Cortex of kidney (tissue), 1 donor: ENCODE measurements around the gene UVSSA.

Source experiments
- DNase-seq: peaks from one replicate; lab custom pipeline; 2025; lab: John Stamatoyannopoulos, UW

The UVSSA gene

DNA sequence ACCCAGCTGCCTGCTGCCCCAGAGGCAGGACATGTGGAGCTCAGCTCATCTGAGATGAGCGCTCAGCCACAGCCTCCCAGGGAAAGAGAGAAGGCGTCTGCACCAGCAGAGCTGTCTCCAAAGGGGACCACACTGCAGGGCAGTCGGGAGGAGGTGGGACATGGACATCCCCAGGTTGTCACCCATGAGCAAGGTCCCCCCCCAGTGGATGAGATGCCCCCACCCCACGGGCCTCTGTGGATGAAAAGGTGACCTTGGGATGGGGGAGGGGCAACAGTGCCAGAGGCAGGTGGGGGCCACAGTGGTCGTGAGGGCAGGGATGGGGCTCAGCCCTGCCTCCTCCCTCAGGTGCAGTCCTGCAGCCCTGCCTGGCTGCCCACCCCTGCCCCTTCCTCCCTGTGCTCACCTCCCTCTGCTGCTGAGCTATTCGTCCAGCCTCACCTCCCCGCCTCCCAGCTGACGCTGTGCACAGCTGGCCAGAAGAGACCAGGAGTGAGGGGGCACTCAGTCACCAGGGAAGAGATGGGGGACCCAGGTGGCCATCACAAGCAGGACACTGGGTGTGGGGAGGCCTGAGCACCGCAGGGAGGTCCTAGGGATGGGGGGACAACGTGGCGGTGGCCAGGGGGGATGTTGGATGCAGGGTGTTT lies 49.9 kb downstream of the UVSSA start:
- DNase-seq: no peak

DNA sequence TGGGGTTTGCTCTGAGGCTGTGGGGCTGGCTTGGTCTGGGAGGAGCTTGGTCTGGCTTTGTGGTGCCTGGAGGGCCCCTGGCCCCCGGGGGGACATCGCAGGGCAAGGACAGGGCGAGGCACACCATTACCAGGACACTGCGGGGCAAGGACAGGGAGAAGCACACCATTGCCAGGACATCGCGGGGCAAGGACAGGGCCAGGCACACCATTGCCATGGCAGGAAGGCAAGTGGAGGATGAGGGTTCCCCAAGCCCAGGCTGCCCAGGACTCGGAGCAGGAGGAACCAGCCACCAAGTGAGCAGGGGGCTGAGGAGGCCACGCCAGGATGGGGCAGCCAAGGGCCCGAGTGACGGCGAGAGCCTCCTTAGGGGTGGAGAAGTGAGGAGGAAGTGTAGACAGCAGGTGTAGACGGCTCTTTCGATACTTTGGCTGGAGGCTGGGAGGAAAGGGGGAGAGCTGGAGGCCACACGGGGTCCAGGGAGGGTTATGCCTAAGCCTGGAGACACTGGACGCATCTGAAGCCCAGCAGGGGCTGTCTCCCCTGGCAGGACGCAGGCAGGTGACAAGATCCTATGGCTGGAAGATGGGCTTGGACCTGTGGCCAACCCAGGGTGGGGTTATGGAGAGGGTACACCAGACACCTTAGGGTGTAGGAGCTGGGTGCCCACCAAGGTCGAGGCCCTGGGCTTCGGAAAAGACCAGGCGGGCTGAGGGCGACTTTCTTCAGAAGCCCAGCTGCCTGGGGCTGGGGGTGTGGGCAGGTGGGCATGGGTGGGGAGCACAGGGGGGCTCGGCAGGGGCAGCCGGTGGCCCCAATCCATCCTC lies 51.9 kb downstream of the UVSSA start:
- DNase-seq: no peak

DNA sequence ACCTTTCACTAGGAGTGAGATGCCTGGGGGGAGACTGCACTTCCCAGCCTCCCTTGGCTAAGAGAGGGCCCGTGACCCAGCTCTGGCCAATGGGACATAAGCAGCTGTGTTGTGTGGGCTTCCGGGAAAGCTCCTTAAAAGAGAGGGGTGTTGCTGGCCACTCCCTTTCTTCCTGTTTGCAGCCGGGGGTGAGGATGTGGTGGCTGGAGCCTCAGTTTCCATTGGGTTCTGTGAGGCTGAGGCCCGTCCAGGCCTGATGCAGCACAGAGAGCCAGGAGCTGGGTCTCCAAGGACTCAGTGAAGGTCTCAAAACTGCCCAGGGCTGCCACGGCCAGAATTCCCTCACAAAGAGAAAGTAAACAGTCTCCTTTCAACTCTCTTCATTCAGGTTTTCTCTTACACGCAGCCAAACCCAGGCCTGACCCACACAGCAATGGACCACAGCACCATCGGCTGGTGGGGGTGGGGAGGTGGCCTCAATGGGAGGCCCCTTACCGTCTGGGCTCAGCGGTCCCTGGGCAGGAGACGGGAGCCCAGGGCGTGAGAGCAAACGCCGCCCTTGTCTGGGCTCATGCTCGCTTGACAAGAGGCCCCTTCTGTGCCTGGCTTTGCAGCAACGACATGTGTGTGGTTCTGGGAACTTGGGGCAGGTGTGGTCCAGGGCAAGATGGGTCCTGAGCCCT lies 52.6 kb downstream of the UVSSA start:
- no peak for DNase-seq

DNA sequence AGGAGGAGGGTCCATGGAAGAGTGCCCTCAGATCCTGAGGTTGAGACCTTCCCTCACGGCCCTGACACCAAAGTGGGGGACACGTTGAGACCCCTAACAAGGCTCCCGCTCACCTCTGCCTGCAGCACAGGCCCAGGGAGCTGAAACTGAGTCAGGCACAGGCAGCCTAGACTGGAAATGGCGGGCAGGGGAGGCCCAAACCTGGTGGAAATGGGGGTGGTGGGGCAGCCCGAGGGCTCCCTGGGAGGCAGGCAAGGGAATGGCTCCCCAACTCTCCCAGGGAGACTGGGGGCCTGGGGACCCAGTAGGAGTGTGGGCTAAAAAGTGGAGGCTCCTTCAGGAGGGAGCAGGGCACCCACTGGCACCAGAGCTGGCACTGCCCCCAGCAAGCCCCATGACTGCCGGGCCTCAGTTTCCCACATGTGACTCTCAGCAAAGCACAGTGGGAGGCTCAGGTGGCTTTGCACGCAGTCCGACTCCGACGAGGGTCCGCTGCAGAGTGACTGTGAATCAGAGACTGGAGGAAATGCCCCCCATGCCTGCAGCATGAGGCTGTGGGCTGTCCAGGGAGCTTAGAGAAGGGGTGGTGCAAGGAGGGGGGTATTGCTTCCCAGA lies 53.3 kb downstream of the UVSSA start:
- no peak for DNase-seq

DNA sequence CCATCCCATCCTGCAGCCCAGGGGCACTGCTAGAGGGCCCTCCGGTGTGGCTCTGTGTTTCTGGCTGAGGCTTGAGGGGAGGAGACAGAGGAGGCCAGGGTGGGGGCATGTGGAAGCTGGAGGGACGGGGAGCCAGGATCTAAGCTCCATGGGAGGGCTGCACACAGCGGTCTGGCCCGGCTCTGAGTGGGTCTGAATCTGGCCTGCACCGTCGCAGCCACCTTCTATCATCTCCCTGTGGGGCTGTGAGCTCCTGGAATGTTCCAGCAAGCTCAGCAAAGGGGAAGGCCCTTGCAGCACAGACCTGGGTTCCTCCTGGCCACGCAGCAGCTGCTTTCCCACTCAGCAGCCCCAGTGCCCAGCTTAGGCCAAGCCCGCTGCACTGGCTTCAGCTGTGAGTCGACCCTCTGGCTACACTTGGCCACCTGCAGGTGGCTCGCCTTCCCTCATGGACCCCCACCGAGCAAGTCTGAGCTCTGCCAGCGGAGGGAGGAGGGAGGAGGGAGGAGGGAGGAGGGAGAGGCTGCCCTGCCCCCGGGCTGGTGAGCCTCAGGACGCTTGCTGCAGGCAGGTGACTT lies 53.9 kb downstream of the UVSSA start:
- DNase-seq: no peak

DNA sequence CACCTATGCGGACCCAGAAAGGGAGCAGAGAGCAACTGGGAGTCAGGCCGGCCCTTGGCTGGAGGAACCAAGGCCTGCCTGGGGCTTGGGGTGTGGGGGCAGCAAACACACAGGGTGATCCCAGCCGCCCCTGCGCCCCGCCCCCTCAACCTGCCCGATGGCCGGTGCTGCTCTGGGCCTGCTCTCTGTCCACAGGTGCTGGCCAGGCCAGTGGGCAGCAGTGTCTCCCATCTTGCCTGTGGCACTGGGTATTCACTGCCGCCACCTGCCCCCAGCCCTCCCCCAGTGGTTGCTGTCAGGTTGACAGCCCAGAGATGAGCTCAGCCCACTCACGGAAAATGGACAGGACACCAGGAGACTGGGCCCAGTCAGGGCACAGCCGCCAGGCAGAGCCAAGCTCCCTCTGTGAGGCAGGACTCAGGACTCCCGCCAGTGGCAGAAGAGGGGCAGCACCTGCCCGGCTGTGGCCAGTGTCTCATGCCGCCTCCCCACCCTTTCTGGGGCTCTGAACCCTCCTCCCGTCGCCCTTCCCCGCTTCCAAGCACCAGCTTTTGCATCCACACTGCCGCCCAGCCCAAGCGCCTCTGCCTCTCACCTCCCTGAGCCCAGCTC lies 54.5 kb downstream of the UVSSA start:
- DNase-seq: no peak

DNA sequence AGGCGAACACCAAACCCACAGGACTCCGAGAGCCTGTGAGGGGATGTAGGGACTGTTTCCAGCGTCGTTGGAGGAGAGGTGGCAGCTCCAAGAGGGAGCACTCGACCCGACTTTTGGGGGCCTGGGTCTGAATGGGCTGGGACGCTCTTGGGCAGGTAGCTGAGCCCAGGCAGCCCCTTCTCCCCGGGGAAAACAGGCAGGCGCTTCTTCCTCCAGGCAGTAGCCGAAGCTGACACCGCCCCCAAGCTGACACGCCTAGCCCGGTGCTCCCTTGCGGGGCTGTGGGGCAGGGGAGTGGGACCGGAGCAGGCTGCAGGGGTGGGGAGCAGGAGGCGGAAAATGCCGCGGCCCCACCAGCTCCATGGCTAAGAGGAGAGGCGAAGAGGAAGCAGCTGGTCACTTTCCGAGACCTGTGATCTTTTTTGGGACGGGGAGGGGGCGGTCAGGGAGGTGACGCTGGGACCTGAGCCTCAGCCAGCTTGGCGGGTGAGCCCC lies 55.1 kb downstream of the UVSSA start:
- no peak for DNase-seq

DNA sequence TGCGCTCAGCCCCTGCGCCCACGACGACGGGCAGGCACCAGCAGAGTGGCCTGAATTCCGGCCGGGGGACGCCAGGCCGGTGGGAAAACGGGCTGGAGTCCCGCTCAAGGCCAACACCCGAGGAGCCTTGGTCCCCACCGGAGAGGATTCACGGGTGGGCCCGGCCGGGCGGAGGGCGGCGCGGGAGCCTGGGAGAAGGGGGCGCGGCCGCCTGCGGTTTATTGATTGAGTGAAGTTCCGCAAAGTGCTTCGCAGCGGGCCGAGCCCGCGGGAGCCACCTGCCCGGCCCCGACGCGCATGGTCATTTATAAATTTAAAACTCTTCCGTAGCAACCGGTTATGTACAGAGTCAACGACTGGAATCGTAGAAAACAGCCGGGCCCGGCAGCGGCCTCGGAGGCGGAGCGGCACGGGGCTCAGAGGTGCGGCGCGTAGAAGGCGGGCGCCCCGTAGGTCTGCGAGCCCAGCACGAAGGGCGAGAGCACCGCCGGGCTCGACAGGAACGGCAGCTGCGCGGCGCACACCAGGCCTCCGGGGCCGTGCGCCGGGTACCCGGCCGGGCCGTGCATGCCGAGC lies 55.6 kb downstream of the UVSSA start:
- DNase-seq: no peak

DNA sequence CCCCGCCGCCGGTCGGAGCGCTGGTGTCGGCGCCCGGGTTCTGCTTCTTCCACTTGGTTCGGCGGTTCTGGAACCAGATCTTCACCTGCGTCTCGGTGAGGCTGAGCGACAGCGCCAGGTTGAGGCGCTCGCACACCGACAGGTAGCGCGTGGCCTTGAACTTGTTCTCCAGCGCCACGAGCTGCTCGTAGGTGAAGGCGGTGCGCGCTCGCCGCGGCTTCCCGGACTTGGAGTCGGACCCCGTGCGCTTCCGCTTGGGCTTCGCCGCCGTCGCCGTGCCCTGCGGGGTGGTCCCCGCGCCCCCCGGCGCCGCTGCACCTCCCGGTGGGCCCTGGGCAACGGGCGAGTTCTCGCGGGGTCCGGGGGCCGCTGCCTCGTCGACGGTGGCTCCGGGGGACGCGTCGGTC lies 56.2 kb downstream of the UVSSA start:
- no peak for DNase-seq

DNA sequence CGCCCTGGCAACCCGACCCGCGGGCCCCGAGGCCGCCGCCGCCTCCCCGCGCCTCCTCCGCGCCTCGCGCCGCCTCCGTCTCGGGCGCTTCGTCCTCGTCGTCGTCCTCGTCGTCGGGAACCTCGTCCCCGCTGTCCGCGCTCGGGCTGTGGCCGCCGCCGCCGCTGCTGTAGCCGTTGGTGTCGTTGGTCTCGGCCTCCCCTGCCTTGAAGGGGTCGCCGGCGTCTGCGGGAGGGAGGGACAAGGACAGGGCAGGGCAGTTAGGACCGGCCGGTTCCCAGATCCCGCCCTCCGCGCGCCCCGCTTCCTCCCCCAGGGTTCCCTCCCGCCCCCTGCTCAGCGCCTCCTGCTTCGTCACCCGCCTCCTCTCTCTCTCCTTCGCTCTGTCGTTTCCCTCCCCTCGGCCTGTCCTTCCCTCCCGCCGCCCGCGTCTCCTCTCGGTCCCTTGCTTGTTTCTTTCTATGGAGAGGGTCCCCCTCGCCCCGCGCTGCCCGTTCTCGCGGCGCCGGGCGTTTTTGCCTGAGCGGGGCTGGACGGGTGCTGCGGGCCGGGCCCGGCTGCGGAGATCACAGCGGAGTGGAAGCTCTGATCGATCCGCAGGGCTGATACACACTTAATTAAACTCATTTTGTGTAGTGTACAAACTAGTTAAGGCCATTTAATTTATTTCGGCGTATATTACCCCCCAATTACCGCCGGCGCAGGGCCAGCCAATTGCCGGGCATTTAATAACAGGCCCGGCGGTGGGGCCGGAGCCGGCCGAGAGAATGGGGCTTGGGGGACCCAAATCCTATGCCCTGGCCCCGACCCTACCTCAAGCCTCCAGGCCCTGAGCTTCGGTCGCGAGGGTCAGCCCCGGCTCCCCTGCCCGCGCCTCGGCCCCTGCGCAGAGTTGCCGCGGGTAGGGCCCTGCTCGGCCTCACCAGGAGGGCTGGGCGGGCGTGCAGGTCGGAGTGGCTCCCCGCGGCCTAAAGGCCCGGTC lies 56.9 kb downstream of the UVSSA start:
- DNase-seq: no peak

DNA sequence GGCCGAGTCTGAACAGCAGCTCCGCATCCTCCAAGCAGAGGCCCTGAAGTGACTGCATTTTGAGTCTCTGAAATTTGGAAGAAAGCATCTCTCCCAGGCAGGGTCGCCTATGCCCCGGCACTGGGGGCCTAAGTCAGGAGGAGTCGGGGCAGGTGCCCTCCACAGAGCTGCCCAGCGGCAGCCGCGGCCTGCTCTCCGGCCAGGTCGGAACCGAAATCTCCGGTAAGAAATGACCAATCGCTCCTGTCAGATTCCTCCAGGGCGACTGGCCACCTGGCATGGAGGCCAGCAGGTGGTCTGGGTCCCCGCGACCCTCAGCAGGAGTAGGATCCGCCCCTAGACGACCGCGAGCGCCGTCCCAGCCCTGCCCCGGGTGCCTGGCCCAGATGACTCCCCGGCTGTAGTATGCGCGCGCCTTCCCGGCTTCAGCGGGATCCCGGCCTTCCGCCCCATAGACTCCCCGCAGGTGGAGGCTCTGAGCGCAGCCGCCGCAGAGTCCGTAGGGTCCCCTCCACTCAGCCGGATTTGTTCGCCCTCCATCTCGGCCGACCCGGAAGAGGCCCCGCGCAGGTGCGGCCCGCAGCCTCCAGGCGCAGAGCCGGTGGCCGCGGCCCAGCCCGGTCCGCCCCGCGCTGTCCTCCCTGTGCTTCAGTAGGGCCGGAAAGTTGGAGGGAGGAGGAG lies 57.7 kb downstream of the UVSSA start:
- DNase-seq: no peak

DNA sequence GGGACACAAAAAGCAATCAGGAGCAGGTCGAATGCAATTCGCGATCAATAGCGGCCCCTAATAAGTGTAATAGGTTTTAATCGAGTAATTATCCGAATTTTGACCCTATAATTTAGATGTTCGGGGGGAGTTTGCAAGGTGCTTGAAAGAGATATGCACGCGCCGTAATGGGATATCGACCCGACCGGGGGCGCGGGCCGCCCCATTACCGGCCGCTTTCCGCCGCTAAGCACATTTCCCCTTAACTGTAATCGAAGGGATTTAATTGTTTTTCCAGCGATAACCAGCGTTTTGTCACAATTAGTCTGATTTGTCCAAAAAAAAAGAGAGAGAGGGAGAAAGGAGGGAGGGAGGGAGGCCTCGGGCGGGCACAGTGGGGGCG lies 58.2 kb downstream of the UVSSA start:
- DNase-seq: no peak

DNA sequence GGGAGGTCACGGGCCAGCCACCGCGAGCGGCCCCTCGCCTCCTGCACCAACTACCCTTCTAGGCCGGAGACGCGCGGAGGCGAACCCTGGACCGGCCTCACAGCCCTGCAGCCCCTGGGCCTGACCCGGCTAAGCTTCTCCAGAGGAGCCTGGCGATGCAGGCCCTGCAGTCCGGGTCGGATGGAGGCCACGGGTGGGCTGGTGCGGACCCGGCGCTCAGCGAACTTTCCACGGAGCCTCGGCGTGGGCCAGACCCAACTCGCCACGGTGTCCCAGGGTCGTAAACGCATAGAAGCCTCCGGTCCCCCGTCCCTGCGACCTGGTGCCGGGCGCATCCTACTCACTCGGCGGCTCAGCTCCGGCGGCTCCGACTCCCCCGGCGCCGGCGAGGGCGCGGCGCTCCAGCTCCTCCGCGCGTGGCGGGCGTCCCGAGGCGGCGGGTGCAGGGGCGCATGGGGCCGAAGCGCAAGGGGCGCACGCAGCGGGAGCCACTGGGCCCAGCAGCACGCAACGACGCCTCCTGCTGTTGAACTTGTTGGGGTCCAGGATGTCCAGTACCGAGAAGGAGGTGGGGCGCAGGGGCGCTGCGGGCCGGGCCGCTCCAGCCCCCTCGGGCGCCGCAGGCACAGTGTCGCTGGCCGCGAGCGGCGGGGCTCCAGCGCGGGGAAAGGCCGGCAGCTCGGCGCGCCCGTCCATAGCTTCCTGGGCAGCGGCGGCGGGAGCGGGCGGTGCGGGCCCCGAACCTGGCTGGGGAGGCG lies 58.8 kb downstream of the UVSSA start:
- no peak for DNase-seq

DNA sequence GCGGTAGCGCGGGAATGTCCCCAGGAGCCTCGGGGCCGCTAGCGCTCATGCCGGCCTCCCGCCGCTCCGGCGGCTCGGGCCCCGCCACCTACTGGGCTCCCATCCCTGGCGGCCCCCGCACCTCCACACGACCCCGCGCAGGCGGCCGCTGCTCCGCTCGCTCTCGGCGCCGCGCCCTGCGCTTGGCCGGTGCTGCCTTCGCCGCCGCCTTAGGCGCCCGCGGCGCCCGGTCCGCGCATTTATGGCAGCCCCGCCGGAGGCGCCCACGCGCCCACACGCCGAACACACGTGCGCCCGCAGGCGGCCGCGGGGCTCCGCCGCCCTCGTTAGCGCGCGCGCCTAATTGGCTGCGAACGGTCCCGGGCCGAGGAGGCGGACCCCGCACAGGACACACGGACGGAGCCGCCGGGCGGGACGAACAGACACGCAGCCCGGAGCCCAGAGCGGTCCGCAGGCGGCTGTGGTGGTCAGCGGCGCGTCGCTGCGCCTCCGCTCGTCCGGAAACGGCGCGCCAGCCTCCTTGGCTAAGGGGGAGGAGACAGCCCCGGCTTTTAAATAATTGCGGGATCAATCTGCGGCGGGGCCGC lies 59.5 kb downstream of the UVSSA start, which contains the start of gene NKX1-1:
Gene NKX1-1, minus strand, starts transcription at position 49 of the 587 bp plus-strand sequence. Its CDS starts 0 bp downstream, at position 49.
- DNase-seq: no peak

DNA sequence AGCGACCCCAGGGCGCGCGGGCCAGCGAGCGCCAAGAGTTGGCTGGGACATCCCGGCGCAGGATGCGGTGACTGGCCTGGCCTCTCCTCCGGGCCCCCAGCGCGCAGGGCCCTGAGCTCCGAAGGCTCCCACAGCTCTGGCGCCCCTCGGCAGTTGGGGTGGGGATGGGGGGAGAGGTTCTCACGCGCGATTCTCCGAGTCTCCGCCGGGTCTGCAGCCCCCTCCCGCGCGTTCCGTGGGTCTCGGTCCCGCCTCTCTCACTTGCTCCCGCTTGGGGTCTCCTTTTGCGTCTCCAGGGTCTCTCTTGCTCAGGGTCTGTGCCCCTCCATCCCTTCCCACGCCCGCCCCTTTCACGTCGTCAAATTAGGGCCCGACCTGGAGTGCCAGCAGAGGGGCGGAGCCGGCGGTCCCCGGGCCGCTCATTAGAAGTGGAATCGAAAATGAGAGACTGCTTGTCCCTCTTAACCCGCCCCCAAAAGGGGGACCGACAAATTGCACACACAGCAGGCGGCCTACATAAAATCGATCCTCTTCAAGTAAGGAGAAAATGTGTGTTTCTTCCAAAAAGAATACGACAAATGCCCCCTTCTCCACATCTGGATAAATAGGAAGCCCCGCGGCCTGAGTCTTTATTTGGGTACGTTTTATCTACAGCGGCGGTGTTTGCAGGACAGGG lies 60.1 kb downstream of the UVSSA start:
- DNase-seq: no peak

DNA sequence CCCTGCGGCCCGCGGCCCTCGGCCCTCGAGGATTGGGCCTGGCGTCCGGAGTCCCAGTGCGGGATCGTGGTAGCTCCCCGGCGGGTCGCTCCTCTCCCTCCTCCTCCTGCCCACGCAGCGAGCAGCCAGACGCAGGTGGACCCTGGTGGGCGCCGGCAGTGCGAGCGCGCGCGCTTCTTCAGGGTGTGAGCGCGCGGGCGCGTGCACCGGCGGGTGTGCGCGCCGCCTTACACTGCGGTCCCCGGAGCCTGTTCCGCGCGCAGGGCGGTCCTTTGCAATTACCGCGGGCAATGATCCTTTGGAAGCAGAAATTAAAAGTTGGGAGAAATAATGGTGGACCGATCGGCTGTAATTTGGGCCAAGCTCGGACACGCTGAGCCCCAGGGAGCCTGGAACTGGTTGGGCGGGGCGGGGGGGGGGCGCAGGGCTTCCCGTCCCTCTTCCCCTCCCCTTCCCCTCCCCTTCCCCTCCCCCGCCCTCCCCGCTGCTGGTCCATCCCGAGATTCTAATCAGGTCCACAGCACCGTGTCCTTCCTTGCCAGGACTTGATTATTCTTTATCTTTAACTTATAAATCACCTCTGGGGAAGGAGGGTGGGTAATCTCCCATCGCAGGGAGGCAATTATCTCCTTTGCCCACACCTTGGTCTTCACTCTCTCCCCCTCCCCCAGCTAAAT lies 60.8 kb downstream of the UVSSA start:
- no peak for DNase-seq

DNA sequence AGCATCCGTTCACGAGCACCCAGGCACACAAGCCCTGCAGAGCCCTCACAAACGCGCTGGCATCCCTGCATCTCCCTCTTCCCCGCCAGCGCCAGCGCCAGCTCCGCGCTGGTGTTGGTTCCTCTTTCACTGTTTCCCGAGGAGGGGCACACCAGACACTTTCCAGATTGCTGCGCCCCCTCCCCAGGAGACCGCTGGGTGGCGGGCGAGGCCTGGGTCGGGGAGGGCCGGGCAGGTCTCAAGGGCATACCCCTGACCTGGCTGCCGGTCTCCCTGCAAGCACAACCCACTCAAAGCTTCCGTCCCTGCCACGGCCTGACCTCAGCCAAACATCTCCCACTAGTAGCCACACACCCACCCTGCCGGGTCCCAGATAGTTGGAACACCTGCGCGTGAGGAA lies 61.4 kb downstream of the UVSSA start:
- no peak for DNase-seq
